DND-41 (cell line): Measurements from ENCODE around the gene DISC1.

Experiments used
- ATAC-seq: fragments of 200-7000 bp; cut with Tn5 transposase; 3 replicates; pipeline ENCODE4 v1.9.1; 2021; ENCODE audit warnings: low read depth; ENCODE audit not compliant: insufficient read depth
- DNase-seq: peaks from one replicate; pipeline ENCODE4 v3.0.0-alpha.2; 2020
- H2AFZ ChIP-seq: 2 replicates; pipeline ENCODE4 v1.6.0; 2012; ENCODE audit warnings: low read depth, low read length
- H3K27ac ChIP-seq: 2 replicates; pipeline ENCODE4 v1.5.1; 2012; ENCODE audit warnings: low read length, inconsistent platforms
- H3K27me3 ChIP-seq: fragments of 200-600 bp; sonication (generic); 2 replicates; pipeline ENCODE4 v1.6.0; 2012; ENCODE audit warnings: low read length, mild to moderate bottlenecking, inconsistent platforms; ENCODE audit not compliant: insufficient read depth, poor library complexity
- H3K36me3 ChIP-seq: 2 replicates; pipeline ENCODE4 v1.5.1; 2012; ENCODE audit warnings: low read length, inconsistent platforms; ENCODE audit not compliant: insufficient read depth
- H3K4me1 ChIP-seq: 2 replicates; pipeline ENCODE4 v1.5.1; 2012; ENCODE audit warnings: mild to moderate bottlenecking, low read length; ENCODE audit not compliant: insufficient read depth
- H3K4me2 ChIP-seq: 2 replicates; pipeline ENCODE4 v1.6.0; 2012; ENCODE audit warnings: mild to moderate bottlenecking, moderate library complexity, low read length, inconsistent platforms; ENCODE audit not compliant: insufficient read depth
- H3K4me3 ChIP-seq, 2 experiments: fragments of 200-600 bp in 1 of 2; shearing (Covaris generic) in 1 of 2; 2 replicates each; pipeline ENCODE4 v1.5.1; 2012 to 2016; ENCODE audit warnings: inconsistent platforms in 2 of 2, low read length in 2 of 2, mild to moderate bottlenecking in 2 of 2, low read depth in 1 of 2, moderate library complexity in 1 of 2
- H3K79me2 ChIP-seq: 2 replicates; pipeline ENCODE4 v1.6.0; 2012; ENCODE audit warnings: low read length, inconsistent platforms; ENCODE audit not compliant: insufficient read depth
- H3K9ac ChIP-seq: 2 replicates; pipeline ENCODE4 v1.6.0; 2012; ENCODE audit warnings: low read depth, mild to moderate bottlenecking, inconsistent platforms, low read length, moderate library complexity
- H3K9me3 ChIP-seq: 2 replicates; pipeline ENCODE4 v1.5.1; 2012; ENCODE audit warnings: low read length, moderate library complexity, mild to moderate bottlenecking, inconsistent platforms; ENCODE audit not compliant: insufficient read depth, severe bottlenecking
- H4K20me1 ChIP-seq: 2 replicates; pipeline ENCODE4 v1.6.0; 2012; ENCODE audit warnings: low read length; ENCODE audit not compliant: insufficient read depth
- EZH2 ChIP-seq: IDR thresholded peaks from 3 replicates; pipeline ENCODE4 v1.6.1; 2012; ENCODE audit warnings: borderline replicate concordance, low read depth, mild to moderate bottlenecking, moderate library complexity, low read length, inconsistent platforms; ENCODE audit not compliant: severe bottlenecking
- TF ChIP-seq, protein P1 (sequence below): IDR thresholded peaks from 2 replicates; pipeline ENCODE4 v1.5.1; 2012; ENCODE audit warnings: borderline replicate concordance, low read length, moderate library complexity, mild to moderate bottlenecking; ENCODE audit not compliant: poor library complexity, severe bottlenecking; ENCODE audit errors: extremely low read depth

The DISC1 gene

DNA sequence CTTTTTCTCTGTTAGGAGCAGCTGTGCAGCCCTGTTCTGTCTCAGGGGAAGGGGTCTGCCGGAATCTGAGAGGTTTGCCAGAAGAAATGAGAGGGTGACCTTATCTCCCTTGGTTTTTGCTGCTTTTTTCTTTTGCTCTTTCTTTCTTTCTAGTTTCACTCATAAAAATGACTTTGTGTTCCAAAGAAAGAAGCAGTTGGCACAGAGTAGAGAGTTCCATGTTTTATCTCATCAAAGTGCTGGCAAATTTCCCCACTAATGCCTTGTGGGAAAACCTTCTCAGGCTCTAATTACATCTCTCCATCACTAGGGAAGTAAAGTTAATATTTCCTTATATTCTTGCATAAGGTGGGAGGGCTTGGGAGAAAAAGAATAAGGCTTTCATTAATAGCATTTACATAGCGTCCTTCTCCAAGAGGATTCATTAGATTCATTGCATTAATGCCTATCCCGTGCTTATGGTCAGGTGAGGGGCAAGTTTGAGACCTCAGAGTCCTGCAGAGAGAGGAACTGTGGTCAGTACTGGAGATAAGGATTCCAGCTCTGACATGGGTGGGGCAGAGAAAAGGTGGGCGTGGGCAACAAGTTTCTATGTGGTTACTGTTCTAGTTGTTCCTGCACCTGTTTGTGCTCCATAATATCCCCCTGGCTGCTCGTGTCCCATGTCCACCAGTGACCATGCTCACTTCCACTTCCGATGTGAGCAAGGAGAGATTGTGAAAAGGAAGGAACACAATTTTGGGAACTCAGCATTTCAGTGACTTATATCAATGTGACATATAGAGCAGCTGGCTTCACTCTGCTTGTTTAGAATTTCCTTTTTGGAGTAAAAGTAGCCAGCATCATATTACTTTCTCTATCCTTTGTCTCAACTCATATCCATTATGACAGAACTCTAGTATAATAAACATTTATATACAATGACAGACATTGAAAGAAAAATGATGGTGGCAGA lies 79.5 kb downstream of the DISC1 start:
- Histone ChIP-seq H2AFZ (no peak overlapping the region), H3K36me3 (no peaks in the 10 kb centered on the region), H3K27ac (no peak overlapping the region), H4K20me1 (no peaks in the 10 kb centered on the region), H3K4me1 (no peaks in the 10 kb centered on the region), H3K9ac (no peak overlapping the region), H3K4me3 (no peak overlapping the region), H3K4me2 (no peak overlapping the region), H3K27me3 (no peaks in the 10 kb centered on the region), H3K79me2 (no peaks in the 10 kb centered on the region), H3K9me3 (no peaks in the 10 kb centered on the region)
- ATAC-seq (no peak), DNase-seq (no peak)
- no peak for TF ChIP-seq EZH2
- TF ChIP-seq, protein P1, sequence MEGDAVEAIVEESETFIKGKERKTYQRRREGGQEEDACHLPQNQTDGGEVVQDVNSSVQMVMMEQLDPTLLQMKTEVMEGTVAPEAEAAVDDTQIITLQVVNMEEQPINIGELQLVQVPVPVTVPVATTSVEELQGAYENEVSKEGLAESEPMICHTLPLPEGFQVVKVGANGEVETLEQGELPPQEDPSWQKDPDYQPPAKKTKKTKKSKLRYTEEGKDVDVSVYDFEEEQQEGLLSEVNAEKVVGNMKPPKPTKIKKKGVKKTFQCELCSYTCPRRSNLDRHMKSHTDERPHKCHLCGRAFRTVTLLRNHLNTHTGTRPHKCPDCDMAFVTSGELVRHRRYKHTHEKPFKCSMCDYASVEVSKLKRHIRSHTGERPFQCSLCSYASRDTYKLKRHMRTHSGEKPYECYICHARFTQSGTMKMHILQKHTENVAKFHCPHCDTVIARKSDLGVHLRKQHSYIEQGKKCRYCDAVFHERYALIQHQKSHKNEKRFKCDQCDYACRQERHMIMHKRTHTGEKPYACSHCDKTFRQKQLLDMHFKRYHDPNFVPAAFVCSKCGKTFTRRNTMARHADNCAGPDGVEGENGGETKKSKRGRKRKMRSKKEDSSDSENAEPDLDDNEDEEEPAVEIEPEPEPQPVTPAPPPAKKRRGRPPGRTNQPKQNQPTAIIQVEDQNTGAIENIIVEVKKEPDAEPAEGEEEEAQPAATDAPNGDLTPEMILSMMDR, result no peak

DNA sequence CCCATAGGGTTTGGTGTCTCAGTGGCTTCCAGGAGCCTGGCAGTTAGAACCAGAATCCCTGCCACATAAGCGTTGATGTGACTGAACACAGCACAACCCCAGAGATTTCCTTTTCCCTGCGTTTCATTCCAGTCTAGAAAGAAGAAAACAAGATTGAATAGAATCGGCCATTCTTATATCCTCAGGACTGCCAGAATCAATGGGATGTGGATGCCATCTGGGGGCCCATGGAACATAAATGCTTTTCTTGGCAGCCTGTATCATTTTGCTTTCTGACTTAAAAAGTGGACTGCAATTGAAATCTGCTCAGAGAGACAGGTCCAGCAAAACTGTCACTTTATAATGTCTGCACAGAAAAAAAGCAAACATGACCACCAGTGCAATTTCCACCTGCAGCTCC lies 80.3 kb downstream of the DISC1 start:
- Histone ChIP-seq H3K9ac (no peak overlapping the region), H3K27ac (no peak overlapping the region), H3K4me1 (no peaks in the 10 kb centered on the region), H3K9me3 (no peaks in the 10 kb centered on the region), H3K27me3 (no peaks in the 10 kb centered on the region), H2AFZ (no peak overlapping the region), H3K4me2 (no peak overlapping the region), H3K4me3 (no peak overlapping the region), H3K79me2 (no peaks in the 10 kb centered on the region), H3K36me3 (no peaks in the 10 kb centered on the region), H4K20me1 (no peaks in the 10 kb centered on the region)
- TF ChIP-seq EZH2, result no peak
- TF ChIP-seq, protein P1, result no peak
- DNase-seq (no peak), ATAC-seq (no peak)

DNA sequence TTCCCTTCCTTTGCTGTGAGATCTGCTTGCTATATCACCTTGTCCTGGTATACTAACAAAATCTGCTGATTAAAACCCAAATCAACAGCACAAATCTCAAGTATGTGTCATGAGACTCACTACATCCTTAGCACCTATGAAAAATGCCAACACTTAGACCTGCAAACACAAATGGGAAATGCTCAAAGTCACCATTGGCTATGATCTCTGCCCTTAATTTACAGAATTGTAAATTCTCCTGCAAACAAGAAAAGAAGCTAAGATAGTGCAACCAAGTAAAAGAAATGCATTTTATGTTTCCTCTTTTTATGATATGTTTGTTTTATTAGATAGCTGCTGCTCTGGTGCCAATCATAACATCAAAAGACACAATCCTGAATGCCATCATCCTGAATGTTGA lies 80.8 kb downstream of the DISC1 start:
- H3K4me2 ChIP-seq, result no peak overlapping the region
- H4K20me1 ChIP-seq, result no peaks in the 10 kb centered on the region
- no peak overlapping the region for H3K27ac ChIP-seq
- H3K4me3 ChIP-seq, result no peak overlapping the region
- DNase-seq (no peak), ATAC-seq (no peak)
- H2AFZ ChIP-seq, result no peak overlapping the region
- no peaks in the 10 kb centered on the region for H3K27me3 ChIP-seq
- no peaks in the 10 kb centered on the region for H3K36me3 ChIP-seq
- TF ChIP-seq EZH2, result no peak
- TF ChIP-seq, protein P1, result no peak
- H3K9me3 ChIP-seq, result no peaks in the 10 kb centered on the region
- no peaks in the 10 kb centered on the region for H3K79me2 ChIP-seq
- H3K4me1 ChIP-seq, result no peaks in the 10 kb centered on the region
- H3K9ac ChIP-seq, result no peak overlapping the region
